ENCODE results near the gene HMGN1.

HMGN1 gene

DNA sequence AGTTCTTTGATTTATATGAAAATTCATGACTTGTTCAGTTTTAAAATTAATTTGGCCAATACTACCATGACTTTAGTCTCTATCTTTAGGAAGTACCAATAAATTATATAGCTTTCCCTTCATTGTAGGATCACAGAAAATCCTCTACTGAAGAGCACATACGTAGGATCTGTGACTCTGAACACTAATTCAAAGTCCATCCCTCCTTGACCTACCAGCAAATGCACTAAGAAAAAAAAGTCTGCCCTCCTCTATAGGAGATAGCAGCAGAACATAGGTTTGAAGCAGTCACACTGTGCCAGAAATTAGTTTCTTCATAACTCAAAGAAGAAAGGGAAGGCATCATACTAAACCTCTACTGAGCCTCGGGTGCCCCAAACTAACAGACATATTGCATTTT is 52.0 kb downstream of the HMGN1 start:
- DNase-seq (ENCODE audit: low spot score) = no peak
